Tibial nerve (tissue), 3 donors: Measurements from ENCODE around the gene DNAJA3.

Experiments
- CTCF ChIP-seq, 5 experiments: fragments of 200-600 bp in 3 of 5; fragments of 450-650 bp in 2 of 5; sonication (generic) in 3 of 5; IDR thresholded peaks; one replicate each; pipeline ENCODE4 v1.5.1; 2016 to 2019; ENCODE audit warnings: antibody characterized with exemption in 5 of 5, mild to moderate bottlenecking in 3 of 5, moderate library complexity in 2 of 5
- POLR2A ChIP-seq, 2 donors: fragments of 450-650 bp; IDR thresholded peaks; one replicate each; pipeline ENCODE4 v1.6.1; 2017; ENCODE audit warnings: antibody characterized with exemption in 2 of 2, mild to moderate bottlenecking in 2 of 2, moderate library complexity in 2 of 2

- TF ChIP-seq CTCF (IDR thresholded peaks at IDR 0.05) = no peak
- TF ChIP-seq POLR2A (IDR thresholded peaks at IDR 0.05) = no peak
These were observed 1.2 kb downstream of the DNAJA3 start for GRCh38 chr16:4426722-4427372.
